GM18511 (cell line): ENCODE results near the gene ADCYAP1R1.

Source experiments
- ATAC-seq: cut with Tn5 transposase; IDR thresholded peaks from one replicate; pipeline ENCODE4 v1.9.1; 2021; ENCODE audit warnings: mild to moderate bottlenecking, moderate library complexity; ENCODE audit not compliant: unreplicated experiment

Gene ADCYAP1R1

DNA sequence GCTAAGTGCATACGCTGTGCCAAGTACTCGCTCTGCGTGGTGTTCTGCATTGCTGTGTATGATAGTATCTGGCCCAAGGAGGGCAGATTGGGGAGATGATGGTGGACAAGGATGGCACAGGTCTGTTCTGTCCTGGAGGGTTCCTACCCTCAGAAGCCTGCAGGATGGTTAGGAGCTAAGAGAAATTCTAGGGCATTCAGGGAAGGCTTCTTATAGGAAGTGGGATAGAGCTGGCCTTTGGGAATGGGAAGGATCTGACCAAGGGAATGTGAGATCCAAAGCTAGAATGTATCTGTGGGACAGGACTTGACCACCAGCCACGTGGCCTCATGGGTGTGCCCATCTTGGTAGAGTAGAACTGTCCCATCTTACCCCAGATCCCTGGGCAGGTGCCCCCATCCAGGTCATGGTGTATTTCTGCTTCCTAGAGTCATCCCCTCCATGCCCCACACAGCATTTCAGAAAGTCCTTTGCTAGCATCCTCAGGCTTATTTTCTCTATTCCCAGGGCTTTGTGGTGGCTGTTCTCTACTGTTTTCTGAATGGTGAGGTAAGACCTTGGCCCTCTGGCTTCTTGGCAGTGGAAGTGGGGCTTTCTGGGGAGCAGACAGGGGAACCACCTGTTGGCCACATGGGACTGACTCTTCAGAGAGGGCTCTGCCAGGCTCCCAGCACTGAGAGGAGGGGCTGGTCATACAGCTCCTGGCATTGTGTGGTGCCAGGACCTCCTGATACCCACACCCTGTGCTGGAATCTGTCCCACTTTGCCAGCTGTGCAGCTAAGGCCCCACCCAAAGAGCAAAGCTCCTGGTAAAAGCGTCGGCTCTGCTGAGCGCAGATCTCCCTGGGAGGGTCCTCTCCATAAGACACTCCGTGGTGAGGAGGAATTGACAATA lies 52.5 kb downstream of the ADCYAP1R1 start:
- ATAC-seq = no peak

GRCh38 chr7:31105256-31105950 lies 53.3 kb downstream of the ADCYAP1R1 start:
- ATAC-seq = no peak

DNA sequence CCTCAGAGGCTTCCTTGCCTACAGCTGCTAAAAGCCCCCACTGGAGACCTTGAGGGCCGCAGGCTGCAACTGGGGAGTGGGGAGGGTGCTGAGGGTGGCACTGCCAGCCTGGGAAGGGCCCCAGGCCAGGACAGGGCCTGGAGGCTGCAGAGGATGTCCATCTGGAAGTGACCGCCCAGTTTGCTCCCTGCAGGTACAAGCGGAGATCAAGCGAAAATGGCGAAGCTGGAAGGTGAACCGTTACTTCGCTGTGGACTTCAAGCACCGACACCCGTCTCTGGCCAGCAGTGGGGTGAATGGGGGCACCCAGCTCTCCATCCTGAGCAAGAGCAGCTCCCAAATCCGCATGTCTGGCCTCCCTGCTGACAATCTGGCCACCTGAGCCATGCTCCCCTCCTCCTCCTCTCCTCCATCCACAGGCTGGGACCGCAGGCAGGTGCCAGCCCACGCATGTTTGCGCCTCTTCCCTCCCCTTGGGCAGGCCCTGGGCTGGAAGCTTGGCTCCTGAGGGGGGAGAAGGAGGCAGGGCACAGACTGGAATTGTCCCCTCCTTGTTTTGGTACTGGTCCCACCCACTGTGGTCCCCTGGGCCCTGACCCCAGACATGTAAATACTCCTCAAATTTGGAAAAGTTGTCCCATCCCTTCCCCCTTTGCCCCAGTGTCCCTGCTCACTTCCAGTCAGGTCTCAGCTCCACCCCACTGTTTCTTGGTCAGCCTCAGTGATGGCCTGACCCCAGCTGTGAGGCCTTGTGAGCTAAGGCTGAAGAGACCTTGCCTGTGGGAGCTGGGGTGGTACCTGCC lies 54.4 kb downstream of the ADCYAP1R1 start:
- ATAC-seq = no peak

DNA sequence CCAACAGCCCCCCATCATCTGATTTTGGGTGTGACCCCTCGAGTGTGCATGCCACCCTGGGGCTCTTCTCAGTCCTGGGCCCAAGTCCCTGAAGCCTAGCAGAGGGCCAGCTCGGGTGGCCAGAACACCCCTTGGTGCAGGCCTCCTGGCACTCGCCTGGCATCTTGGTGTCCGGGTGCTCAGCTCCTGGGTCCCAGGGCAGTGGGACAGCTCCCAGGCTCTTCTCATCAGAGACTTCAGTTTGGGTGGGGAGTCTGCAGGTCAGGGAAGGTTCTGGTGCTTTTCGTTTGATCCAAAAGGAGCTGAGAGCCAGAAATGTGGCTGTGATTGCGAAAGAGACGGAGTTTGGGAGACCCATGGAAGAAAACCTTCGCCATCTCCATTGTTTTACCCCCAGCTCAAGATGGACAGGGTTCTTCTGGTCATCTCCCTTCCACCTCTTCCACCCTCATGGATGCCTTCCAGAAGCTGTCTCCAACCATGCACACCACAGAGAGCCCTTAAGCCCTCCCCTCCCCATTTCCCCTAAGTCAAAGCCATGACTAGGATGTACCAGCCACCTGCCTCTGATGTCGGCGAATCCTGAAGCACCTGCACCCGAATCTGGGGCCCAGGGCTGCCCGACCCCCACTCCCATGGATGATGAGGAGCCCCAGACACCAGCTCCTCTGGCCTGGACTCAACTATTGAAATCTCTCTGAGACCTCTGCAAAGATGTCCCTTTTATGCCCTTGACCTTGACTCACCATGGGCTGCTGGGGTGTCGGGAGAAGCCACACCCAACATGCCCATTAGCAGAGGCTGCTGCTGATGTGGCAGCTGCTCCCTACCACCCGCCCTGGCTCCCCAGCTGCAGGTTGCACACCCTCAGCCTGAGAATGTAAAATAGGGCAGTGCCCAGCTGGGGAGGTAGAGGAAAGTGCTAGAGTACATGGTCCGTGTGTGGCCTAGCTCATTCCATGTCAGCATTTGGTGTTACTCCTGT lies 55.3 kb downstream of the ADCYAP1R1 start:
- ATAC-seq = no peak

- no peak for ATAC-seq
Observed at GRCh38 chr7:31108097-31108657, 56.1 kb downstream of the ADCYAP1R1 start.

DNA sequence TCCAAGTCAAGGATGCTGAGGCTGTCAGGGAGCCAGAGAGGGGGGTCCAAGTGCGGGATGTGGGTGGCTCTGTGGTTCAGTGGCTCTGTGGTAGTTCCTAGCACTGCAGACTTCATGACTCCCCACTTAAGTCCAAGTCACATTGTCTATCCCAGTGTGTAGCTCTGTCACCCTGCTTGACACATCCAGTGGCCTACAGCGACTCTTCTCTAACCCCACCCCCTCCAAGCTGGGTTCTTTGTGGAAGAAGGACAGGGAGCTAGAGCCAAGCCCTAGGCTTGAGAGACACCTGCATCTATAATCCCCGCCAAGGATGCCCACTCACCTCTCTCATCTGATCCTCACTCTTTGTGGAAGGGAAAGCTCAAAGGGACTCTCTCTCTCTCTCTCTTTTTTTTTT lies 57.6 kb downstream of the ADCYAP1R1 start:
- ATAC-seq = no peak

DNA sequence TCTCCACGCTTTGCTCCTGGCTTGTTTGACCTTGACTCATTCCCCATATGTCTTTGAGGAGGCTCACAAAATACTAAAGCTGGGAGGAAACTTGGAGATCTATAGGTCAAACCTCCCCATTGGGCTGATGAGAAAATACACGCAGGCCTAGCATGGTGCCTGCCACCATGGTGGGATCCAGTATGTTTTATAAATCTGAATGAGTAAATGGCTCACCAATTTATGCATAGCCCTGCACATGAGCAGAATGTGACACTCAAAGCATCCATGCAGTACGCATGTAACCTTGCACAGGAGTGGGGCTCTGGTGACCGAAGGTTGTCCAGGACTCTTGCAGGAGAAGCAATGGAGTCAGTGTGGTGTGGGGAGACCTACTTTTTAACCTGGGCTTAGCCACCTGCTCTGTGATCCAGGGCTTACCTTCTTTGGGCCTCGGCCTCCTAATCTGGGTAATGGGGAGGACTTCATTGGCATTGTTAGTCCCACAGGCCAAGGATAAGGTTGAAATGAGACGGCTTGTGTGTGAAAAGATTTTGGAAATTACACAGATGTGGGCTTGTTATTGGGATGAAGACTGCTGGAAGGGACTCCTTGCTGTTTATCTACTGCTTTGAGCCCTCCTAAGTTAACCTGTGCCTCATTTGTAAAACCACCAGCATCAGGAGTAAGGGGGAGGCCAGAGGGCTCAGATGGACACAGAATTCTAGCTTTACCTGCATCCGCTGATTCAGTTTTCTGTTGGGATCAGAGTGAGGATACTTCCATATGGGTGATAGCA lies 58.4 kb downstream of the ADCYAP1R1 start:
- no peak for ATAC-seq

DNA sequence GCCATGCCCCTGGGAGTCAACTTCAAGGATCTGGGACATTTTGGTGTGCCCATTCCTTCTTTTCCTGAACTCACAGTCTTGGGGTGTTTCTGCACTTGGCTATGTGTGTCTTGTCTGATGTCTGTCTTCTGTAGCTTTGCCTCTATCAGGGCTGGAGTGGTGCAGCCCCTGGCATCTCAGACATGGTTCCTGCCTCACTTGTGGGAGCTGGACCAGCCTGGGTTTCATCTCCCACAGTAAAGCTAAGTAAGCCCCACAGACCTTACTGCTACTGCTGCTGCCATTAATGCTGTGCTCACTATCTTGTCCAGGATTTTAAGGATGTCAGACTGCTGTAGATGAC lies 59.0 kb downstream of the ADCYAP1R1 start:
- ATAC-seq = no peak

GRCh38 chr7:31113660-31114059 lies 61.6 kb downstream of the ADCYAP1R1 start:
- no peak for ATAC-seq

DNA sequence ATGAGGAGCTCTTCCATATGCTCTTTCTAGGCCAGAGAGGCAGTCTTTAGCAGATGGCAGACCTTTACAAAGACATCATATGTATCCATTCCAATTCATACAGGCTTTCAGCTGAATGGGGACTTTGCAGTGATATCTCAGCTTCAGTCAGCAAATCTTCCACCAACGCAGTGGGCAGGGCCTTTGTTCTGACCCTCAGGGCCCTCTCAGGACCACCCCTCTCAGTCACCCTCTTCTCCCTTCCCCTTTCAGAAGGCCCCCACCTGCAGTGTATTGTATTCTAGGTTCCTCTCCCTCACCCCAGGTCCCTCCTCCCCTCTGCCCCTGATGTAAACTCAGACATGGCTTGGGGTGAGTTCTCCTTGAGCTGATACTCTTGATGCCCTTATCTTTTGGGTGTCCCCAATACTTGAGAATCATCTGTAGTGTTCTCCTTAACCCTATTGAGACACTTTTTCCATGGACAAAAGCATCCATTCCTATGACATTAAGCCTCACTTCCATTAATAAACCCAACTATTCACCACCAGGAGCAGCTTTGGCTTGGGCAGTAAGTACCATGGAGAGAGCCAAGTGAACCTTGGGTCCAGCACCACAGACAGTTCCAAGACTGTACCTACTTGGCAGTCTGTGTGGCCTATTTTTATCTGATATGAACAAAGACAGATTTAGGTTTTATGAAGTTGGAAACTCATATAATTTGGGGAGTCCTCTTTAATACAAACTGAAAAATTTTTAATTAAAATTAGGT lies 62.7 kb downstream of the ADCYAP1R1 start:
- no peak for ATAC-seq

- ATAC-seq = no peak
Observed at GRCh38 chr7:31116615-31117014, 64.5 kb downstream of the ADCYAP1R1 start.

DNA sequence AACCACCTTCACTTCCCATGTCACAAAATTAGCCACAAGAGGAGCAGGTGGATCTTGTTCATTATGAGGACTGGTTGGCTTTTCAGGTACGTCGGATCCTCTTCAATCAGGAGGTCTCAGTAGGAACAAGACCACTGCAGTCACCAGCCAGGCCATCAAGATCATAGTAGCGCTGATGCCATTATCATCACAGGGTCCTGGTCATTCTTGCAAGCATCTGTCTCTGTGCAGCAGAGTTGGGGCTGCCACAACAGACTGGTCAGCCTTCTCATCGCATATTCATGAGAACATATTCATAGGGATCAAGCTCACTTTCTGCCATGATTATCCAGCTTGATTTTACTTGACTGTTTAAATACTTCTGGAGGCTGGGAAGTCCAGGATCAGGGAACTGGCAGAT lies 67.1 kb downstream of the ADCYAP1R1 start:
- no peak for ATAC-seq

DNA sequence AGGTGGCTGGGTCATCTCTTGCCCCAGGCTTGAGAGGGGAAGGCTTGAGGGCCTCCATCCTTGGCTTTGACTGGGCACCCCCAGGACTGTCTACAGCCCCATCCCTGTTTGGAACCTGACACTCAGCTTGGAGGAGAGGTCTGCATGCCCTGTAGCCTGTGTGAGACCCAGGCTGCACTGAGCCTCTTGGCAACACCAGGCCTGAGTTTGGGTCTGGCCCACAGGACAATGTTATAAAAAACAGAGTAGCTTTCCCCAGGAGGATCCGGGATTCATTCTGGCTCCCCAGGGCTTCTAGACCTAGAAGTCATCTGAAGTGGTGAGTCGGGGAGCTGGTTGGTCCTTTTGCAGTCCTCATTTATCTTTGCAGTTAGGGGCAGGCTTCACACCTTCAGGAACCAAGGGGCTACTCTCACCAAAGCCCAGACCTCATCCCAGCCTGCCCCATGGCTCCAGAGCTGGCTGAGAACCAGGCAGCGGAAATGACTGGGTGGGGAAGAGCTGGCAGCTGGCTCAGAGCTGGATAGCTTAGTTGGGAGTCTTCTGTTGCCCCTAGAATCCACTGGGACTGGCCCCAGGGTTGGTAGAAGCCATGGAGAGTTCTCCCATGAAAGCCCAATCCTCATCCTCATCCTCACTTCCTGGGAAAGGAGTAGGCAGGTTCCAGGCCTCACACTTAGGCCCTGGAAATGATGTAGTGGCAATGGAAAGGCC lies 68.8 kb downstream of the ADCYAP1R1 start:
- no peak for ATAC-seq

GRCh38 chr7:31121601-31122000 lies 69.5 kb downstream of the ADCYAP1R1 start:
- no peak for ATAC-seq

- peak; percentile 63 for ATAC-seq
Observed at GRCh38 chr7:31122649-31123058, 70.5 kb downstream of the ADCYAP1R1 start.

- no peak for ATAC-seq
Observed at GRCh38 chr7:31123321-31123720, 71.2 kb downstream of the ADCYAP1R1 start.

DNA sequence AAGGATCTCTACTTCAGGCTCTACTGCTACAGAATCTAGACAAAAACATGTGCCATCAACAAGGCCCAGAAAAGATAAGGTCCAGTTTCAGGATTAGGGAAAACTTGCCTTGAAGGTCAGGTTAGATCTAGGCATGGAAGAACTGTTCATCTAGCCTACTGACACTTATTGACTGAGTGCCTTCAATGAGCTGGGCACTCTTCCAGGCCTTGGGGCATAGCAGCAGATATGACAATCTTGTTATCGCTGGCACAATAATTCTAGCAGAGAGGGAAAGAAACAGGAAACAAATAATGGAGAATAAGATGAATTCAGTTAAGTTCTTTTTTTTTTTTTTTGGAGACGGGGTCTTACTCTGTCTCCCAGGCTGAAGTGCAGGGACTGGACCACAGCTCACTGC lies 71.6 kb downstream of the ADCYAP1R1 start:
- ATAC-seq = no peak

GRCh38 chr7:31125171-31125570 lies 73.1 kb downstream of the ADCYAP1R1 start:
- no peak for ATAC-seq
